Neural cell (in vitro differentiated cells): Measurements from ENCODE around the gene CADPS2.

Source experiments
- CTCF ChIP-seq: fragments of 450-650 bp; IDR thresholded peaks from 2 replicates; pipeline ENCODE4 v1.5.1; 2014; ENCODE audit warnings: antibody characterized with exemption, mild to moderate bottlenecking, moderate library complexity; ENCODE audit not compliant: poor library complexity, severe bottlenecking
- REST ChIP-seq: IDR thresholded peaks from 2 replicates; pipeline ENCODE4 v1.6.1; 2012; ENCODE audit warnings: borderline replicate concordance
- TAF1 ChIP-seq: IDR thresholded peaks from 2 replicates; pipeline ENCODE4 v1.6.1; 2012; ENCODE audit warnings: low read depth

GRCh38 chr7:122470859-122471258 is 415.4 kb downstream of the CADPS2 start:
- no peak for TF ChIP-seq REST
- no peak for TF ChIP-seq CTCF
- no peak for TF ChIP-seq TAF1
